ENCODE data around the gene BBS7. TPM values are rescaled to one million over a fixed set of nuclear protein-coding genes. Genes with fewer than 3 reads are reported as not detected.
A peak's percentile ranks its signal among the peaks of the same experiment; 100 is the strongest.

Gene BBS7
- total RNA-seq, 6 experiments from 2014 or later = 1.8 to 7.0 (median 3.6) TPM

GRCh38 chr4:121822796-121823504 is 47.3 kb downstream of the BBS7 start:
- Histone ChIP-seq H3K4me1 (no peaks in the 10 kb centered on the region), H3K27ac (no peak overlapping the region), H3K9me3 (no peaks in the 10 kb centered on the region), H3K27me3 (no peaks in the 10 kb centered on the region), H3K4me3 (peak overlapping the region; percentile 56 to 59 (median 58)), H3K36me3 (no peaks in the 10 kb centered on the region)
- ATAC-seq (peak in 2 of 4 donors; percentile 3 to 9), DNase-seq (peak in 2 of 3 donors; percentile 60)
- intact Hi-C loops (cut with DNase I) = no loop called here
- TF ChIP-seq CTCF (IDR thresholded peaks at IDR 0.05) (no peak), POLR2A (IDR thresholded peaks at IDR 0.05) (no peak)
- WGBS (ENCODE audit: insufficient coverage, low coverage, low lambda C conversion rate, missing lambda C conversion rate) = 5% methylated on average over 28 of the region's 30 CpGs

DNA sequence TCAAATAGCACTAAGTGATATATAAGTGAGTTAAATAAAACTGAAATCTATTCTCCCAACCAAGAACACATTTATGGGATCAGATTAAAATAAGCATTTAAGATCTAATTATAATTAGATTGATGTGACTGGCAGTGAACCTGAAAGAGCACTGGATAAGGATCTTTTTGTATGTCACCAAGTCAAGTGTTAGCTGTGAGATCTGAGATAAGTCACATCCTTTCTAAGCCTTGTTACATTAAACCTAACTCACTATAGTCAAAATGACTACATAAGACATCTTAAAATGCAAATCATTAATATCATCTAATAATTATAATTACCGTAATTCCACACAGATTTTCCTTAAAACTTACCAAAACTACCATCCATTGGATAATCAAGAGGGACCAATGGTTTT is 48.2 kb downstream of the BBS7 start:
- WGBS (ENCODE audit: insufficient coverage, low coverage, low lambda C conversion rate, missing lambda C conversion rate) = 100% methylated on average over 1 of the region's 1 CpG
- Histone ChIP-seq H3K9me3 (no peaks in the 10 kb centered on the region), H3K27ac (no peak overlapping the region), H3K4me1 (no peaks in the 10 kb centered on the region), H3K27me3 (no peaks in the 10 kb centered on the region), H3K4me3 (no peak overlapping the region), H3K36me3 (peaks cover 0 to 6% (median 0%) of the 10 kb centered on the region in 4 donors)
- no peak for DNase-seq
- ATAC-seq = no peak
- intact Hi-C loops (cut with DNase I) = no loop called here
- TF ChIP-seq CTCF (IDR thresholded peaks at IDR 0.05) (no peak), POLR2A (IDR thresholded peaks at IDR 0.05) (no peak)

DNA sequence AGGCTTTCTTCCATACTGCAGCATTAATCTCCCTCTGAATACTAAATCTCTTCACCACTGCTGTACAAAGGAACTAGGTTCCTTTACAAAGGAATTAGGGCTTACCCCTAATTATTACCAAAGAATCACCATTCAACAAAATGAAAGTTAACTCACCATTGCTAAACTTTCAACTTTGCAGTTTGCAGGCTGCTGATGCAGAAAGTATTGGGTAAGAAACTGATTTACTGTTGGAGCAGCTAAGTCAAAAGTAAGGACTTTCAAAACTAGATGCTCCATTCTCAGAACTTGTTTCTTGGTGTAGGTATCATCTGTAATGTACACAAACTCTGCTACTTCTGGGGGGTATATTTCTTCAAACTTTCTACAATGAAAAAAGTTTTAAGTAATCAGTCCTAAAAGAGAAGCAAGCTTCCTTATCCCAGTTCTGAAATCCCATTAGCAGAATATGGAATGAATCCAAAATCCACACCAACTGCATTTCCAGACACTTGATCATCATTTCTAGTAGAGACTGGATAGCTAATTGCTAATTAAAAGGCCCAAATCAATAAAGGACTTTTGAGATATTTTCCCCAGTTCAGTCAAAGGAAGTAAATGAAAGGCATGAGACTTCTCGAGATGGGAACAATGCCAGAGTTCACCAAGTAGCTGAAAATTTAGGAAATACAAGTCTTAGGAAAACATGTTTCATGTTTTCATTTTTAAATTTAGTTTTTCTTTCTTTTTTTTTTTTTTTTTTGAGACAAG is 50.9 kb downstream of the BBS7 start:
- Histone ChIP-seq H3K27ac (no peak overlapping the region), H3K27me3 (no peaks in the 10 kb centered on the region), H3K4me3 (no peak overlapping the region), H3K9me3 (no peaks in the 10 kb centered on the region), H3K4me1 (no peaks in the 10 kb centered on the region), H3K36me3 (peaks cover 0 to 29% (median 8%) of the 10 kb centered on the region in 4 donors)
- ATAC-seq (no peak), DNase-seq (no peak)
- intact Hi-C loops (cut with DNase I) = no loop called here
- WGBS (ENCODE audit: insufficient coverage, low coverage, low lambda C conversion rate, missing lambda C conversion rate) = 93% methylated on average over 1 of the region's 1 CpG
- no peak for TF ChIP-seq CTCF (IDR thresholded peaks at IDR 0.05)
- TF ChIP-seq POLR2A (IDR thresholded peaks at IDR 0.05) = no peak

GRCh38 chr4:121818215-121818614 is 52.1 kb downstream of the BBS7 start:
- H3K4me3 ChIP-seq = no peak overlapping the region
- ATAC-seq = no peak
- intact Hi-C loops (cut with DNase I) = no loop called here
- no peaks in the 10 kb centered on the region for H3K4me1 ChIP-seq
- TF ChIP-seq POLR2A (IDR thresholded peaks at IDR 0.05) (no peak), CTCF (IDR thresholded peaks at IDR 0.05) (no peak)
- no peak for DNase-seq
- H3K27me3 ChIP-seq = no peaks in the 10 kb centered on the region
- H3K9me3 ChIP-seq = no peaks in the 10 kb centered on the region
- peaks cover 0 to 41% (median 15%) of the 10 kb centered on the region in 4 donors for H3K36me3 ChIP-seq
- 18% methylated on average over 1 of the region's 1 CpG for WGBS (ENCODE audit: insufficient coverage, low coverage, low lambda C conversion rate, missing lambda C conversion rate)
- H3K27ac ChIP-seq = no peak overlapping the region

Measured in right lobe of liver (tissue), 6 donors.